Neural cell (in vitro differentiated cells): Measurements from ENCODE around the gene FCGR3A.
"Not testable (repeated sequence)": the region's sequence is repeated elsewhere in the genome, so short reads cannot be mapped to it uniquely, and the experiment has no call there.

ENCODE experiments used
- EP300 ChIP-seq: fragments of 450-650 bp; conservative IDR thresholded peaks from 2 replicates; pipeline ENCODE4 v1.6.1; 2014; ENCODE audit warnings: antibody characterized with exemption, mild to moderate bottlenecking, moderate library complexity; ENCODE audit not compliant: poor library complexity, severe bottlenecking
- EZH2 ChIP-seq: fragments of 200-600, 300-800 bp; shearing (Covaris generic), sonication (generic); IDR thresholded peaks from 2 replicates; pipeline ENCODE4 v1.6.1; 2014; ENCODE audit warnings: antibody characterized with exemption, low read length, borderline replicate concordance, mild to moderate bottlenecking; ENCODE audit not compliant: insufficient read depth, poor library complexity, severe bottlenecking
- MXI1 ChIP-seq: fragments of 450-650 bp; conservative IDR thresholded peaks from 2 replicates; pipeline ENCODE4 v1.6.1; 2014; ENCODE audit warnings: antibody characterized with exemption, mild to moderate bottlenecking; ENCODE audit not compliant: poor library complexity, severe bottlenecking
- POLR2AphosphoS5 ChIP-seq: IDR thresholded peaks from 2 replicates; pipeline ENCODE4 v1.6.1; 2012
- RAD21 ChIP-seq: fragments of 450-650 bp; conservative IDR thresholded peaks from 2 replicates; pipeline ENCODE4 v1.6.1; 2014; ENCODE audit warnings: antibody characterized with exemption, mild to moderate bottlenecking, moderate library complexity
- TAF1 ChIP-seq: IDR thresholded peaks from 2 replicates; pipeline ENCODE4 v1.6.1; 2012; ENCODE audit warnings: low read depth
- TF ChIP-seq, protein P1 (sequence below): fragments of 450-650 bp; IDR thresholded peaks from 2 replicates; pipeline ENCODE4 v1.5.1; 2014; ENCODE audit warnings: antibody characterized with exemption, mild to moderate bottlenecking, moderate library complexity; ENCODE audit not compliant: poor library complexity, severe bottlenecking

DNA sequence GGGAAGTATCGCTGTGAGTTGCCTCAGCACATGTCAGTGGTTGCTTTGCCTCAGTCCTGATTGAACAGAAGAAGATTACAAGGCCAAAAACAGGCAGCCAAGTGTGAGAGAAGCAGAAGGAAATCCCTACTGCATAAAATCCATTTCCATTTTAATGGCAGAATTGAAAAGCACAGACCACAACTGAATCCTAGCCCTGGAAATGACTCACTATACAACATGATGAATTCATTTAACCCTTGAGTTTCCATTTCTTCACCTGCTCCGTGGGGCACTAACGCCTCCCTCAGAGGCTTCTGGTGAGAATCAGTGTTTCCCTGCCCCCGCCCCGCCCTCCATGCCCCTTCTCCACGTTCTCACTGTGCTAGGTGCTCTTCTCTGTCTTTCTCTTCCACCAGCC, 40.3 kb upstream of the FCGR3A start:
- TF ChIP-seq, protein P1, sequence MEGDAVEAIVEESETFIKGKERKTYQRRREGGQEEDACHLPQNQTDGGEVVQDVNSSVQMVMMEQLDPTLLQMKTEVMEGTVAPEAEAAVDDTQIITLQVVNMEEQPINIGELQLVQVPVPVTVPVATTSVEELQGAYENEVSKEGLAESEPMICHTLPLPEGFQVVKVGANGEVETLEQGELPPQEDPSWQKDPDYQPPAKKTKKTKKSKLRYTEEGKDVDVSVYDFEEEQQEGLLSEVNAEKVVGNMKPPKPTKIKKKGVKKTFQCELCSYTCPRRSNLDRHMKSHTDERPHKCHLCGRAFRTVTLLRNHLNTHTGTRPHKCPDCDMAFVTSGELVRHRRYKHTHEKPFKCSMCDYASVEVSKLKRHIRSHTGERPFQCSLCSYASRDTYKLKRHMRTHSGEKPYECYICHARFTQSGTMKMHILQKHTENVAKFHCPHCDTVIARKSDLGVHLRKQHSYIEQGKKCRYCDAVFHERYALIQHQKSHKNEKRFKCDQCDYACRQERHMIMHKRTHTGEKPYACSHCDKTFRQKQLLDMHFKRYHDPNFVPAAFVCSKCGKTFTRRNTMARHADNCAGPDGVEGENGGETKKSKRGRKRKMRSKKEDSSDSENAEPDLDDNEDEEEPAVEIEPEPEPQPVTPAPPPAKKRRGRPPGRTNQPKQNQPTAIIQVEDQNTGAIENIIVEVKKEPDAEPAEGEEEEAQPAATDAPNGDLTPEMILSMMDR = not testable (repeated sequence)
- not testable (repeated sequence) for TF ChIP-seq EP300, EZH2, POLR2AphosphoS5, MXI1, TAF1, RAD21
